A549 (cell line): ENCODE measurements around the gene MMP14. TPM values are rescaled to one million over a fixed set of nuclear protein-coding genes. Genes with fewer than 3 reads are reported as not detected.

Experiments used
- ATAC-seq, 2 experiments: fragments of 200-7000 bp in 1 of 2; fragments of >200 bp in 1 of 2; cut with Nextera tagmentation in 1 of 2; cut with Tn5 transposase in 1 of 2; 3 replicates each; pipeline versions ENCODE4 v1.8.0 to v1.9.1; 2018 to 2020; ENCODE audit warnings: mild to moderate bottlenecking in 1 of 2, moderate library complexity in 1 of 2
- CTCF ChIA-PET: fragments of 300-600 bp; sonication (Branson Sonifier 250); formaldehyde crosslinking; extraction: SDS; loops from one replicate; lab custom pipeline; 2021; ENCODE audit warnings: antibody characterized with exemption, inconsistent platforms; lab: Yijun Ruan, JAX
- POLR2A ChIA-PET: fragments of 350-600 bp; formaldehyde crosslinking; extraction: SDS; loops from one replicate; lab custom pipeline; 2021; ENCODE audit warnings: antibody characterized with exemption, inconsistent platforms; lab: Yijun Ruan, JAX
- DNase-seq, 2 experiments: peaks; one replicate each; pipeline versions ENCODE4 v3.0.0 to v3.0.0-alpha.2; 2011 to 2016; ENCODE audit warnings: low read depth in 1 of 2, low spot score in 1 of 2
- FAIRE-seq: peaks from 2 replicates; lab custom pipeline; 2011; peaks lifted over from hg19 to GRCh38; lab: Jason Lieb, UNC
- H3K27ac ChIP-seq, 2 experiments: fragments of >200 bp; sonication (Bioruptor Twin); formaldehyde crosslinking; 3 replicates each; pipeline ENCODE4 v1.5.1; 2016 to 2017
- H3K4me1 ChIP-seq: fragments of >200 bp; sonication (Bioruptor Twin); formaldehyde crosslinking; 3 replicates; pipeline ENCODE4 v1.6.1; 2016
- H3K4me2 ChIP-seq: fragments of >200 bp; sonication (Bioruptor Twin); formaldehyde crosslinking; 3 replicates; pipeline ENCODE4 v1.6.1; 2016
- H3K4me3 ChIP-seq: fragments of >200 bp; sonication (Bioruptor Twin); formaldehyde crosslinking; 3 replicates; pipeline ENCODE4 v1.5.1; 2016
- H3K9me3 ChIP-seq: fragments of >200 bp; sonication (Bioruptor Twin); formaldehyde crosslinking; 3 replicates; pipeline ENCODE4 v1.6.1; 2016
- BHLHE40 ChIP-seq: IDR thresholded peaks from 2 replicates; pipeline ENCODE4 v1.6.1; 2012; ENCODE audit warnings: low read depth, low read length, inconsistent platforms
- CBX2 ChIP-seq: fragments of 200-600 bp; sonication (generic); IDR thresholded peaks from 2 replicates; pipeline ENCODE4 v1.6.1; 2016; ENCODE audit warnings: low read depth, mild to moderate bottlenecking, borderline replicate concordance
- CBX8 ChIP-seq: fragments of 200-600 bp; sonication (generic); IDR thresholded peaks from 2 replicates; pipeline ENCODE4 v1.6.1; 2016
- CEBPB ChIP-seq, 2 experiments: fragments of >200 bp in 1 of 2; sonication (Bioruptor Twin) in 1 of 2; formaldehyde crosslinking in 1 of 2; IDR thresholded peaks; 2 replicates each; pipeline ENCODE4 v1.6.1; 2012 to 2016
- FOSB ChIP-seq: fragments of 250-450 bp; sonication (Bioruptor Pico); IDR thresholded peaks from 2 replicates; pipeline ENCODE4 v1.5.0; 2020; ENCODE audit warnings: mild to moderate bottlenecking, moderate library complexity
- HES2 ChIP-seq: fragments of >200 bp; sonication (Bioruptor Twin); formaldehyde crosslinking; IDR thresholded peaks from 2 replicates; pipeline ENCODE4 v1.6.1; 2016
- HOXA7 ChIP-seq: fragments of 250-450 bp; sonication (Bioruptor Pico); IDR thresholded peaks from 2 replicates; pipeline ENCODE4 v1.5.0; 2020; ENCODE audit warnings: mild to moderate bottlenecking, moderate library complexity
- HOXB5 ChIP-seq: fragments of 250-450 bp; sonication (Bioruptor Pico); IDR thresholded peaks from 2 replicates; pipeline ENCODE4 v1.5.0; 2020; ENCODE audit warnings: mild to moderate bottlenecking, moderate library complexity
- JUN ChIP-seq, 2 experiments: fragments of >200 bp; sonication (Bioruptor Twin); formaldehyde crosslinking; IDR thresholded peaks; 2 replicates in 1 of 2; 3 replicates in 1 of 2; pipeline ENCODE4 v1.6.1; 2016 to 2017
- KDM5A ChIP-seq: fragments of 200-600 bp; sonication (generic); IDR thresholded peaks from 2 replicates; pipeline ENCODE4 v1.6.1; 2016; ENCODE audit warnings: antibody characterized with exemption, mild to moderate bottlenecking
- MAFK ChIP-seq: fragments of 450-650 bp; IDR thresholded peaks from 2 replicates; pipeline ENCODE4 v1.6.1; 2014; ENCODE audit not compliant: partially characterized antibody
- MAZ ChIP-seq: fragments of 150-350 bp; IDR thresholded peaks from 2 replicates; pipeline ENCODE4 v1.6.1; 2014; ENCODE audit warnings: antibody characterized with exemption, low read depth, low read length, borderline replicate concordance
- MYC ChIP-seq: IDR thresholded peaks from 2 replicates; pipeline ENCODE4 v1.6.1; 2012; ENCODE audit warnings: mild to moderate bottlenecking, inconsistent platforms, low read length, improper control_type of control experiment, borderline replicate concordance
- NR3C1 ChIP-seq: fragments of >200 bp; sonication (Bioruptor Twin); formaldehyde crosslinking; IDR thresholded peaks from 3 replicates; pipeline ENCODE4 v1.6.1; 2017
- RAD21 ChIP-seq, 2 experiments: fragments of >200 bp in 1 of 2; sonication (Bioruptor Twin) in 1 of 2; formaldehyde crosslinking in 1 of 2; IDR thresholded peaks in 1 of 2; conservative IDR thresholded peaks in 1 of 2; 2 replicates in 1 of 2; 3 replicates in 1 of 2; pipeline ENCODE4 v1.6.1; 2012 to 2018; ENCODE audit warnings: inconsistent platforms in 1 of 2
- RCOR1 ChIP-seq: fragments of 150-350 bp; IDR thresholded peaks from 2 replicates; pipeline ENCODE4 v1.6.1; 2014; ENCODE audit warnings: antibody characterized with exemption, low read length, low read depth
- REST ChIP-seq: fragments of 200-600 bp; sonication (generic); IDR thresholded peaks from 2 replicates; pipeline ENCODE4 v1.6.1; 2016; ENCODE audit warnings: antibody characterized with exemption, mild to moderate bottlenecking, moderate library complexity
- RFX5 ChIP-seq: fragments of 450-650 bp; IDR thresholded peaks from 2 replicates; pipeline ENCODE4 v1.7.1; 2014; ENCODE audit warnings: antibody characterized with exemption, mild to moderate bottlenecking, moderate library complexity
- USF2 ChIP-seq: fragments of 450-650 bp; IDR thresholded peaks from 2 replicates; pipeline ENCODE4 v1.6.1; 2014; ENCODE audit warnings: antibody characterized with exemption
- ZFP36 ChIP-seq: fragments of 450-650 bp; IDR thresholded peaks from 2 replicates; pipeline ENCODE4 v1.6.1; 2014; ENCODE audit warnings: borderline replicate concordance; ENCODE audit not compliant: partially characterized antibody
- ZSCAN20 ChIP-seq: fragments of 250-450 bp; sonication (Bioruptor Pico); IDR thresholded peaks from 2 replicates; pipeline ENCODE4 v1.8.0; 2022; ENCODE audit warnings: mild to moderate bottlenecking, moderate library complexity
- WGBS: methylation state at CpG from one replicate; pipeline ENCODE4 v1.1.6; 2017; ENCODE audit errors: missing lambda C conversion rate; 5-methylcytosine and 5-hydroxymethylcytosine counted together
- polyA plus RNA-seq, 4 experiments: library from polyadenylated mRNA; depleted of rRNA in 3 of 4; stranded (reverse); fragments of >200 nt; fragmentation: RNase III in 1 of 4; extraction: RNeasy Plus Mini Kit Qiagen cat#74134 plus additional on column Dnase treatment in 1 of 4; gene quantifications; 2 replicates in 3 of 4; 3 replicates in 1 of 4; pipeline ENCODE4 v1.2.3, GENCODE V29; 2011 to 2017
- TF ChIP-seq, protein P1 (sequence below): IDR thresholded peaks from 2 replicates; pipeline ENCODE4 v1.6.1; 2012; ENCODE audit warnings: low read depth, borderline replicate concordance
- TF ChIP-seq, protein P2 (sequence below): fragments of 150-350 bp; IDR thresholded peaks from 2 replicates; pipeline ENCODE4 v1.6.1; 2014; ENCODE audit warnings: low read depth, mild to moderate bottlenecking, low read length
- TF ChIP-seq, protein P3 (sequence below): IDR thresholded peaks from 2 replicates; pipeline ENCODE4 v1.6.1; 2012

The MMP14 gene
- polyA plus RNA-seq, 2 of the 4 experiments (the other 2 are of a cell fraction): 1.5 to 1.9 TPM

- 67% methylated on average over 7 of the region's 7 CpGs for WGBS
- ATAC-seq (no peak), DNase-seq (no peak)
- Histone ChIP-seq H3K4me1 (peaks cover 7% of the 10 kb centered on the region; the same call in 1 of the 3 replicates), H3K9me3 (no peaks in the 10 kb centered on the region)
- ChIA-PET CTCF (interaction anchor here (0.7 to 23.1 kb wide), 10 partner anchors 9 to 326 kb away, joined by 3 to 368 read pairs (median 8); partner anchors contain the start of genes CDH24, LRP10 and PRMT5), POLR2A (interaction anchor here (1.0 kb wide), 1 partner anchor 11 kb away, joined by 3 read pairs; the partner anchor contains the start of gene LRP10)
- TF ChIP-seq HOXB5 (CRISPR knock-in tag) (no peak), NR3C1 (no peak), JUN (IDR thresholded peaks at IDR 0.05) (no peak), CBX2 (no peak), ZFP36 (no peak), CBX8 (no peak), CEBPB (IDR thresholded peaks at IDR 0.05) (no peak), MAZ (no peak), RCOR1 (no peak), MAFK (no peak), ZSCAN20 (CRISPR knock-in tag) (no peak), RFX5 (no peak), MYC (no peak), KDM5A (no peak)
- TF ChIP-seq, all 56 proteins: peak for 0
- no peak overlapping the region for H3K27ac ChIP-seq
- FAIRE-seq: no peak
- no peak overlapping the region for H3K4me3 ChIP-seq
- no peak overlapping the region for H3K4me2 ChIP-seq
These were observed 45.7 kb downstream of the MMP14 start for GRCh38 chr14:22882064-22882463.

DNA sequence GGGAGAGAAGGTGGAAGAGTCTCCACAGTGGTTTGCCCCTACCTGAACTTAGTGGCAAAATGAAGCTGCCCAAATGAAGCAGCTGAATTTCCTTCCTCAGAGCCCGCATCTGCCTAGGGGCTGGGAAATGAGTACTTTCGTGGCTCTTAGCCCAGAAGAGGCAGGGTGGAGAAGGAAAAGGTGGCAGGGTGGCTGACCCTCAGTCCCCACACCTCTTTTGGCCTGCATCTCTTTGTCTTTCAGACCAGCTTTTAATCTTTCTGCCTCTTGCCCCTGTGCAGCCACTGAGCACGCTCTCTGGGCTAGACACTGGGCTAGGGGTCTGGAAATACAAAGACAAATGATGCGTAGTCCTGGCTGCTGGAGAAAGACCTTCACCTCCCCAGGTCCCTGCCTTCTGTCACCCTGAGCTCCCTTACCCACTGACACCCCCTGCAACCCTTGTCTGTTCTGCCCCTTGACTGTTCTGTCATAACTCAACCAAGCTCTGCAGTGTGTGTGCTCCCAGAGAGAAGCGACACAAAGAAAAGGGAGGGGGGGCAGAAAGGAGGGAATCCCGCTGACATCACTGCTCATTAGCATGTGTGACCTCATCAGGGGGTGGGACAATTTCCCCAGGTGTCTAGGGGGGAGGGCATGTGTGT lies 46.3 kb downstream of the MMP14 start:
- no peaks in the 10 kb centered on the region for H3K9me3 ChIP-seq
- H3K4me2 ChIP-seq: no peak overlapping the region
- FAIRE-seq (no peak), ATAC-seq (no peak), DNase-seq (peak in 1 of 2 experiments; percentile 27)
- ChIA-PET CTCF (interaction anchor here (0.7 to 23.1 kb wide), 13 partner anchors 10 to 327 kb away, joined by 3 to 368 read pairs (median 5); partner anchors contain the start of genes CDH24, DAD1, LRP10 and PRMT5), POLR2A (interaction anchor here (0.6 to 1.0 kb wide), 3 partner anchors 9 to 114 kb away, joined by 3 to 5 read pairs (median 3); partner anchors contain the start of gene LRP10)
- 70% methylated on average over 6 of the region's 6 CpGs for WGBS
- no peak overlapping the region for H3K27ac ChIP-seq
- peaks cover 8% of the 10 kb centered on the region; the same call in 2 of the 3 replicates for H3K4me1 ChIP-seq
- no peak overlapping the region for H3K4me3 ChIP-seq
- TF ChIP-seq USF2: no peak
- no peak for TF ChIP-seq HES2
- no peak for TF ChIP-seq JUN (IDR thresholded peaks at IDR 0.05)
- TF ChIP-seq RAD21 (conservative IDR thresholded peaks at IDR 0.05 in 1 of 2, IDR thresholded peaks at IDR 0.05 in 1 of 2): no peak
- no peak for TF ChIP-seq MYC
- no peak for TF ChIP-seq HOXA7
- TF ChIP-seq REST: no peak
- TF ChIP-seq FOSB (CRISPR knock-in tag): no peak
- TF ChIP-seq, protein P1, sequence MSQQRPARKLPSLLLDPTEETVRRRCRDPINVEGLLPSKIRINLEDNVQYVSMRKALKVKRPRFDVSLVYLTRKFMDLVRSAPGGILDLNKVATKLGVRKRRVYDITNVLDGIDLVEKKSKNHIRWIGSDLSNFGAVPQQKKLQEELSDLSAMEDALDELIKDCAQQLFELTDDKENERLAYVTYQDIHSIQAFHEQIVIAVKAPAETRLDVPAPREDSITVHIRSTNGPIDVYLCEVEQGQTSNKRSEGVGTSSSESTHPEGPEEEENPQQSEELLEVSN: no peak
- no peak for TF ChIP-seq BHLHE40
- no peak for TF ChIP-seq MAZ
- TF ChIP-seq, protein P2, sequence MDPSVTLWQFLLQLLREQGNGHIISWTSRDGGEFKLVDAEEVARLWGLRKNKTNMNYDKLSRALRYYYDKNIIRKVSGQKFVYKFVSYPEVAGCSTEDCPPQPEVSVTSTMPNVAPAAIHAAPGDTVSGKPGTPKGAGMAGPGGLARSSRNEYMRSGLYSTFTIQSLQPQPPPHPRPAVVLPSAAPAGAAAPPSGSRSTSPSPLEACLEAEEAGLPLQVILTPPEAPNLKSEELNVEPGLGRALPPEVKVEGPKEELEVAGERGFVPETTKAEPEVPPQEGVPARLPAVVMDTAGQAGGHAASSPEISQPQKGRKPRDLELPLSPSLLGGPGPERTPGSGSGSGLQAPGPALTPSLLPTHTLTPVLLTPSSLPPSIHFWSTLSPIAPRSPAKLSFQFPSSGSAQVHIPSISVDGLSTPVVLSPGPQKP: no peak
- TF ChIP-seq, protein P3, sequence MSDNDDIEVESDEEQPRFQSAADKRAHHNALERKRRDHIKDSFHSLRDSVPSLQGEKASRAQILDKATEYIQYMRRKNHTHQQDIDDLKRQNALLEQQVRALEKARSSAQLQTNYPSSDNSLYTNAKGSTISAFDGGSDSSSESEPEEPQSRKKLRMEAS: no peak
